Neuronal stem cell (in vitro differentiated cells): Measurements from ENCODE around the gene NOM1.
"Not testable (repeated sequence)": the region's sequence is repeated elsewhere in the genome, so short reads cannot be mapped to it uniquely, and the experiment has no call there.

ENCODE experiments used
- DNase-seq: peaks from one replicate; pipeline ENCODE4 v3.0.0-alpha.2; 2013; ENCODE audit warnings: low spot score
- H2AFZ ChIP-seq: one replicate; pipeline ENCODE4 v1.6.1; 2013; ENCODE audit warnings: mild to moderate bottlenecking, low read length, inconsistent platforms
- H2AK5ac ChIP-seq: 2 replicates; pipeline ENCODE4 v1.6.1; 2013; ENCODE audit warnings: low read depth, mild to moderate bottlenecking, inconsistent platforms, low read length, moderate library complexity, mixed read lengths
- H2BK120ac ChIP-seq: 2 replicates; pipeline ENCODE4 v1.6.1; 2013; ENCODE audit warnings: low read depth, mild to moderate bottlenecking, inconsistent platforms, low read length, moderate library complexity, mixed read lengths
- H2BK12ac ChIP-seq: one replicate; pipeline ENCODE4 v1.6.1; 2013; ENCODE audit warnings: low read length, inconsistent platforms
- H2BK15ac ChIP-seq: 2 replicates; pipeline ENCODE4 v1.6.1; 2013; ENCODE audit warnings: mild to moderate bottlenecking, low read length, inconsistent platforms, mixed read lengths
- H2BK5ac ChIP-seq: one replicate; pipeline ENCODE4 v1.6.1; 2013; ENCODE audit warnings: inconsistent platforms, mild to moderate bottlenecking, low read length, moderate library complexity
- H3K14ac ChIP-seq: one replicate; pipeline ENCODE4 v1.6.1; 2013; ENCODE audit warnings: low read length, inconsistent platforms
- H3K18ac ChIP-seq: 2 replicates; pipeline ENCODE4 v1.6.1; 2013; ENCODE audit warnings: low read length, inconsistent platforms
- H3K23ac ChIP-seq: 2 replicates; pipeline ENCODE4 v1.6.1; 2013; ENCODE audit warnings: low read depth, mild to moderate bottlenecking, mixed read lengths, low read length, inconsistent platforms; ENCODE audit not compliant: poor library complexity
- H3K27ac ChIP-seq: replicated peaks from 3 replicates; pipeline ENCODE4 v1.5.1; 2013; ENCODE audit warnings: low read length, inconsistent platforms
- H3K27me3 ChIP-seq, 3 experiments: 2 replicates each; pipeline ENCODE4 v1.6.1; 2013; ENCODE audit warnings: low read length in 3 of 3, mild to moderate bottlenecking in 2 of 3, inconsistent platforms in 1 of 3, low read depth in 1 of 3, mixed read lengths in 1 of 3, moderate library complexity in 1 of 3; ENCODE audit not compliant: control insufficient read depth in 3 of 3, insufficient read depth in 3 of 3
- H3K36me3 ChIP-seq, 2 donors: replicated peaks in 1 of 2; 2 replicates each; pipeline ENCODE4 v1.6.1; 2013; ENCODE audit warnings: low read length in 2 of 2; ENCODE audit not compliant: control insufficient read depth in 2 of 2, insufficient read depth in 2 of 2
- H3K4ac ChIP-seq: 2 replicates; pipeline ENCODE4 v1.6.1; 2013; ENCODE audit warnings: inconsistent platforms, mild to moderate bottlenecking, low read length, moderate library complexity
- H3K4me1 ChIP-seq, 2 donors: 1 replicate in 1 of 2; 2 replicates in 1 of 2; pipeline ENCODE4 v1.6.1; 2013; ENCODE audit warnings: low read length in 2 of 2, low read depth in 1 of 2; ENCODE audit not compliant: control insufficient read depth in 2 of 2, insufficient read depth in 1 of 2
- H3K4me2 ChIP-seq: one replicate; pipeline ENCODE4 v1.6.1; 2013; ENCODE audit warnings: mild to moderate bottlenecking, low read length, inconsistent platforms; ENCODE audit not compliant: insufficient read depth, poor library complexity, severe bottlenecking
- H3K4me3 ChIP-seq, 2 donors: 2 replicates each; pipeline ENCODE4 v1.5.1; 2013; ENCODE audit warnings: low read length in 2 of 2, mild to moderate bottlenecking in 2 of 2, inconsistent platforms in 1 of 2, moderate library complexity in 1 of 2
- H3K79me1 ChIP-seq: one replicate; pipeline ENCODE4 v1.6.1; 2013; ENCODE audit warnings: low read depth, mild to moderate bottlenecking, inconsistent platforms, low read length, moderate library complexity
- H3K9ac ChIP-seq: one replicate; pipeline ENCODE4 v1.6.1; 2013; ENCODE audit warnings: mild to moderate bottlenecking, low read depth, low read length, inconsistent platforms; ENCODE audit not compliant: poor library complexity
- H3K9me3 ChIP-seq, 2 donors: replicated peaks in 1 of 2; 2 replicates each; pipeline versions ENCODE3 to v1.6.1; 2013; ENCODE audit warnings: low read length in 2 of 2, mild to moderate bottlenecking in 2 of 2, inconsistent platforms in 1 of 2, low read depth in 1 of 2, mixed read lengths in 1 of 2, moderate library complexity in 1 of 2; ENCODE audit not compliant: control insufficient read depth in 2 of 2, insufficient read depth in 1 of 2
- H4K8ac ChIP-seq: one replicate; pipeline ENCODE4 v1.6.1; 2013; ENCODE audit warnings: low read depth, mild to moderate bottlenecking, inconsistent platforms, low read length, moderate library complexity
- H4K91ac ChIP-seq: one replicate; pipeline ENCODE4 v1.6.1; 2013; ENCODE audit warnings: low read length, low read depth, mild to moderate bottlenecking, inconsistent platforms; ENCODE audit not compliant: poor library complexity
- WGBS, 2 donors: extraction: QIAGEN DNeasy Blood & Tissue Kit; methylation state at CpG; one replicate each; pipeline ENCODE4 v1.1.7; 2013; ENCODE audit warnings: missing lambda C conversion rate in 2 of 2, mixed read lengths in 1 of 2; ENCODE audit not compliant: insufficient read length in 2 of 2, insufficient replicate concordance in 1 of 2; ENCODE audit errors: extremely low coverage in 2 of 2; 5-methylcytosine and 5-hydroxymethylcytosine counted together

Gene NOM1

GRCh38 chr7:156935250-156935649, 14.3 kb upstream of the NOM1 start:
- Histone ChIP-seq H3K4me3 (no peak overlapping the region), H3K27ac (no peak overlapping the region), H3K9ac (no peak overlapping the region), H2BK12ac (no peak overlapping the region), H3K79me1 (no peaks in the 10 kb centered on the region), H3K4me1 (peaks cover 0 to 2% of the 10 kb centered on the region in 2 donors), H3K27me3 (peaks cover 0 to 24% (median 0%) of the 10 kb centered on the region in 3 experiments), H2BK120ac (no peak overlapping the region), H3K4me2 (no peak overlapping the region), H3K23ac (no peak overlapping the region), H2BK5ac (no peak overlapping the region), H3K18ac (no peak overlapping the region), H4K8ac (no peak overlapping the region), H2BK15ac (no peak overlapping the region), H4K91ac (no peak overlapping the region), H3K14ac (no peak overlapping the region), H3K9me3 (no peaks in the 10 kb centered on the region), H3K36me3 (no peaks in the 10 kb centered on the region), H3K4ac (no peak overlapping the region), H2AFZ (peak overlapping the region; percentile 35), H2AK5ac (no peak overlapping the region)
- no peak for DNase-seq
- WGBS, 2 donors: no CpG with 5 or more reads among the region's 7 CpGs

GRCh38 chr7:156936766-156937165, 12.7 kb upstream of the NOM1 start:
- not testable (repeated sequence) for H3K27ac ChIP-seq, H2BK15ac ChIP-seq, H4K8ac ChIP-seq, H3K23ac ChIP-seq, H3K9me3 ChIP-seq, H3K4ac ChIP-seq, H3K14ac ChIP-seq, H3K36me3 ChIP-seq, H3K4me1 ChIP-seq, DNase-seq, H2AK5ac ChIP-seq, H3K4me2 ChIP-seq, H2BK12ac ChIP-seq, H3K18ac ChIP-seq, H2BK120ac ChIP-seq, H3K4me3 ChIP-seq, H3K9ac ChIP-seq, H2AFZ ChIP-seq, H3K79me1 ChIP-seq, H4K91ac ChIP-seq, H2BK5ac ChIP-seq
- no CpG with 5 or more reads among the region's 3 CpGs for WGBS, 2 donors
- H3K27me3 ChIP-seq: peaks cover 0 to 15% (median 0%) of the 10 kb centered on the region in 3 experiments

GRCh38 chr7:156940421-156941122, 8.9 kb upstream of the NOM1 start:
- Histone ChIP-seq H3K18ac (no peak overlapping the region), H2BK5ac (peak overlapping the region; percentile 24), H3K4me2 (no peak overlapping the region), H2BK15ac (no peak overlapping the region), H4K8ac (no peak overlapping the region), H3K79me1 (no peaks in the 10 kb centered on the region), H3K23ac (peak overlapping the region; percentile 98), H2BK120ac (no peak overlapping the region), H3K14ac (no peak overlapping the region), H4K91ac (no peak overlapping the region), H3K36me3 (no peaks in the 10 kb centered on the region), H2AK5ac (no peak overlapping the region), H3K9ac (no peak overlapping the region), H3K4ac (no peak overlapping the region), H2AFZ (no peak overlapping the region), H3K27ac (no peak overlapping the region), H3K27me3 (peaks cover 0 to 35% (median 0%) of the 10 kb centered on the region in 3 experiments), H2BK12ac (no peak overlapping the region), H3K9me3 (peaks cover 5 to 6% of the 10 kb centered on the region in 2 donors), H3K4me1 (peaks cover 2 to 3% of the 10 kb centered on the region in 2 donors), H3K4me3 (no peak overlapping the region)
- no peak for DNase-seq
- no CpG with 5 or more reads among the region's 57 CpGs for WGBS, 2 donors

- Histone ChIP-seq H4K8ac (peak overlapping the region; percentile 92), H3K14ac (peak overlapping the region; percentile 38), H3K9me3 (peaks cover 5 to 6% of the 10 kb centered on the region in 2 donors), H3K4me2 (no peak overlapping the region), H3K4ac (no peak overlapping the region), H2BK5ac (peak overlapping the region; percentile 13), H3K27ac (no peak overlapping the region), H2BK120ac (no peak overlapping the region), H2AFZ (no peak overlapping the region), H3K79me1 (no peaks in the 10 kb centered on the region), H2AK5ac (peak overlapping the region; percentile 46), H3K36me3 (no peaks in the 10 kb centered on the region), H3K9ac (no peak overlapping the region), H3K4me3 (peak overlapping the region in 1 of 2 donors; percentile 72), H4K91ac (no peak overlapping the region), H3K23ac (peak overlapping the region; percentile 98), H3K27me3 (peaks cover 0 to 38% (median 0%) of the 10 kb centered on the region in 3 experiments), H2BK15ac (no peak overlapping the region), H2BK12ac (peak overlapping the region; percentile 41), H3K18ac (no peak overlapping the region), H3K4me1 (peaks cover 2 to 3% of the 10 kb centered on the region in 2 donors)
- DNase-seq: no peak
- 100% methylated on average over 2 of the region's 92 CpGs; no CpG with 5 or more reads in 1 of the 2 donors for WGBS, 2 donors
These were observed 7.9 kb upstream of the NOM1 start for GRCh38 chr7:156941393-156942182.
